ENCODE results near the gene SLC25A45.

Gene SLC25A45

DNA sequence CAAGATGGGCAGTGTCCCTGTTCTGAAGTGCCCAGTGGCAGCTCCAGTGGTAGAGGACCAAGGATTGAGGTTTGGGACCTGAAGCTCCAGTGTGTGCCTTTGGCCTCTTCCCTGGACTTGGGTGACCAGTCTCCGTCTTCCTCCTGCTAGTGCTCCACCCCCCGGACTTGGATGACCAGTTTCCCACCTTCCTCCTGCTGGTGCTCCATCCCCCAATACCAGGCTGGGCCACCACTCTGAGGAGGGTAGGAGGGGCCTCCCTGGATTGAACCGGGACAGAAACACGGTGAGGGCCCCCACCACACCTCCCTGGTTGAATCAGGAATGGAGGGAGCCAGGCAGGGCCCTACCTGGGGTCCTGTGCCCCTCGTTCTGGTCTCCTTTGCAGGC lies 29.2 kb upstream of the SLC25A45 start:
- TF ChIP-seq, protein P1, sequence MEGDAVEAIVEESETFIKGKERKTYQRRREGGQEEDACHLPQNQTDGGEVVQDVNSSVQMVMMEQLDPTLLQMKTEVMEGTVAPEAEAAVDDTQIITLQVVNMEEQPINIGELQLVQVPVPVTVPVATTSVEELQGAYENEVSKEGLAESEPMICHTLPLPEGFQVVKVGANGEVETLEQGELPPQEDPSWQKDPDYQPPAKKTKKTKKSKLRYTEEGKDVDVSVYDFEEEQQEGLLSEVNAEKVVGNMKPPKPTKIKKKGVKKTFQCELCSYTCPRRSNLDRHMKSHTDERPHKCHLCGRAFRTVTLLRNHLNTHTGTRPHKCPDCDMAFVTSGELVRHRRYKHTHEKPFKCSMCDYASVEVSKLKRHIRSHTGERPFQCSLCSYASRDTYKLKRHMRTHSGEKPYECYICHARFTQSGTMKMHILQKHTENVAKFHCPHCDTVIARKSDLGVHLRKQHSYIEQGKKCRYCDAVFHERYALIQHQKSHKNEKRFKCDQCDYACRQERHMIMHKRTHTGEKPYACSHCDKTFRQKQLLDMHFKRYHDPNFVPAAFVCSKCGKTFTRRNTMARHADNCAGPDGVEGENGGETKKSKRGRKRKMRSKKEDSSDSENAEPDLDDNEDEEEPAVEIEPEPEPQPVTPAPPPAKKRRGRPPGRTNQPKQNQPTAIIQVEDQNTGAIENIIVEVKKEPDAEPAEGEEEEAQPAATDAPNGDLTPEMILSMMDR (IDR thresholded peaks at IDR 0.05; ENCODE audit: control insufficient read depth, extremely low read depth, insufficient read depth), result no peak
- H3K4me3 ChIP-seq (ENCODE audit: low read depth, low read length), result no peak overlapping the region
- no peak for DNase-seq (ENCODE audit: low read depth)

DNA sequence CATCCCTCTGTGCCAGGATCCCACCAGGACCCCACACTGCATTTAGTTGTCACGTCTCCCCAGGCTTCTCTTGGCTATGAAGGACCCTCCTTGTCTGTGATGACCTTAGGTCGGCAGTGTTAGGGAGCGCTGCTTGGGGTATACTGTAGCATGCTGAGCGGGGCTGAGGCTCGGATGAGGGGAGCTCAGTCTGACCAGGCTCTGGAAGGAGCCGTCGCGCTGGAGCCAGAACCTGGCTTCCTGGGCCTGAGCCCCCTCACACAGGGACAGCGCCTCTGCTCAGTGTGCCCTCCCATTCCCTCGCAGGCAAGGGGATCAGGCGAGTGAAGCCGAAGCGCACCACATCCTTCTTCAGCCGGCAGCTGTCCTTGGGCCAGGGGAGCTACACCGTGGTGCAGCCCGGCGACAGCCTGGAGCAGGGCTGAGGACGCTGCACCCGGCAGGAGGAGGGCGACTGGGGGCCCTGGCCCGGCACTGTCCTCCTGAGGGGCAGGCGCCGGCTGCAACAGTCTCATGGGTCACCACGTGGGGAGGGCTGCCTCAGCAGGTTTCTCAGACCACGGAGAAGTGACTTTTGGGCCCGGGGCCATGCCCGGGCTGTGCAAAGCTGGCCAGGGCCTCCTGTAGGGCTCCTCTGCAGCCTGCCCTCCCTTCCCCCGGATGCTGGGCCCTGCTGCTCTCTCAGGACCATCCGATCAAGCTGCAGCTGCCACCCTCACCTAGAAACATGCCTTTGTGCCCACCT lies 28.7 kb upstream of the SLC25A45 start:
- DNase-seq (ENCODE audit: low read depth), result no peak
- TF ChIP-seq, protein P1 (IDR thresholded peaks at IDR 0.05; ENCODE audit: control insufficient read depth, extremely low read depth, insufficient read depth), result no peak
- no peak overlapping the region for H3K4me3 ChIP-seq (ENCODE audit: low read depth, low read length)

DNA sequence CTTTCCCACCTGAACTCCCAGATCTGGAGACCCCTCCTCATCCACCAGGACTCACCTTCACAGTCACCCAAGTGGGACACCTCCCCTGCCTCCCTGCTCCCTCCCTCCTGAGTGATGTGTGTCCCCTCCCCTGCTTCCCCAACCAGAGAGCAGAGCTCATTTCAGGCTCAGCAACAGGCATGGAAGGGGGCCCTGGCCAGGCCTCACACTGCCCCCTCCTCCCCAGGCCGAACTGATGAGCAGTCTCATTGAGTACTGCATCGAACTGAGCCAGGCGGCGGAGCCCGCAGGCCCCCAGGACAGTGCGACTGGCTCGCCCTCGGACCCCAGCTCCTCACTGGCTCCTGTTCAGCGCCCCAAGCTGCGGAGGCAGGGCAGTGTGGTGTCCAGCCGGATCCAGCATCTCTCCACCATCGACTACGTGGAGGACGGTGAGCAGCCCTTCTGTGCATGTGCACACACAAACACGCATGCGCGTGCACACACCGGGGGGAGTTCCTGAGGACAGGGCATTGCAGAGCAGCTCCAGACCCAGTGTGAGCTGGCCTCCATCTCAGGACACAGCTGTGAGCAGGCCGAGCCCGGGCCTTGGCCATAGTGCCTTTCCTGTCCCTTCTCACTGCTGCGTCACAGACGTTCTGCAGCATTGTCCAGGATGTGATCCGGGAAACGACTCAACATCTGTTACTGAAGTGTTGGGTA lies 22.3 kb upstream of the SLC25A45 start:
- TF ChIP-seq, protein P1 (IDR thresholded peaks at IDR 0.05; ENCODE audit: control insufficient read depth, extremely low read depth, insufficient read depth), result no peak
- no peak overlapping the region for H3K4me3 ChIP-seq (ENCODE audit: low read depth, low read length)
- no peak for DNase-seq (ENCODE audit: low read depth)

DNA sequence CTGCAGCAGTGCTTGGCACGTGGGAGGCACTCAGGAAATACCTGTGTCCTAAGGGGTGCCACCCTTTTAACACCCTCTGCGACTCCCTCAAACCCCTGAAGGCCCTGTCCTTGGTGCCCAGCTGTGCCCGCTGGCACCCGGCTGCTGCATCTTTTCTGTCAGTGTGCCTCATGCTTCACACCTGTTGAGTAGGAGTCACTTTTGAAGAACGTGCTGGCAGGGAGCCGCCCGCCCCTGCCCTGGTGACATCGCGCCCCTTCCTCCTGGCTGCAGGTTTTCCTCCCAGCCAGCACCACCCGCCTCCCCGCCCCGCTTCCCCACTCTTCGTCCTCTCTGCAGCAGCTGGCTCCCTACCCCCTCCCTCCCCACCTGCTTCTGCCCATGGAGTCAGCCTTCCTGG lies 21.8 kb upstream of the SLC25A45 start:
- no peak for DNase-seq (ENCODE audit: low read depth)
- TF ChIP-seq, protein P1 (IDR thresholded peaks at IDR 0.05; ENCODE audit: control insufficient read depth, extremely low read depth, insufficient read depth), result no peak
- no peak overlapping the region for H3K4me3 ChIP-seq (ENCODE audit: low read depth, low read length)

DNA sequence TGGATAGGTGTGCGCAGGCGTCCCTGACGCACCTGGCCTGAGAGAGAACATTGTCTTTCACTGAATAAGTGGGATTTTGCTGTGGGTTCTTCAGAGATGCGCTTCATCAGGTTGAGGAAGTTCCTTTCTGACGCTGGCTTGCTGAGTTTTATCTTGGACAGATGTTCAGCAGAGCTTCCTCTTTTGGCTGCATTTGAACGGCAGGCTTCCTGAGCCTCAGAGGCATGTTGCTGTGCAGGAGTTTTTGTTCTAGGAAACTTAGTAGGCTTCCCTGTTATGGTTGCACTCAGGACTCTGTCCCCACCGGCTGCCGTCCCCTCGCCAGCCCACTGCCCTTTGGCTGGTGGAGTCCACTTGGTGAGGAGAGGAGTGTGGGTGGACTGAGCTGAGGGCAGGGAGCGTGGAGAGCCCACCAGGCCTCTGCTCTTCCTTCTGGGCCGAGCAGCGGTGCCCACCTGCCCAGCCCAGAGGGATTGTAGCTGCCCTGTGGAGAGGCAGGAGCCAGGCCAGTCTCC lies 21.2 kb upstream of the SLC25A45 start:
- DNase-seq (ENCODE audit: low read depth), result no peak
- H3K4me3 ChIP-seq (ENCODE audit: low read depth, low read length), result no peak overlapping the region
- TF ChIP-seq, protein P1 (IDR thresholded peaks at IDR 0.05; ENCODE audit: control insufficient read depth, extremely low read depth, insufficient read depth), result no peak

DNA sequence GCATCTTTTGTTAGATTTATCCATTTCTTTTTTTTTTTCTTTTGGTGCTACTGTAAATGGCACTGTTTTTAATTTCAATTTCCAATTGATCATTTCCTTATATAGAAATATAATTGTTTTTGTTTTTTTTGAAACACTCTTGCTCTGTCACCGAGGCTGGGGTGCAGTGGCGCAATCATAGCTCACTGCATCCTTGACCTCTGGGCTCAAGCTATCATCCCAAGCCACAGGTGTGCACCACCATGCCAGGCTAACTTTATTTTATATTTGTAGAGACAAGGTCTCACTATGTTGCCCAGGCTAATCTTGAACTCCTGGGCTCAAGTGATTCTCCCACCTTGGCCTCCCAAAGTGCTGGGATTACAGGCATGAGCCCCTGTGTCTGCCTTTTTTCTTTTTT lies 20.3 kb upstream of the SLC25A45 start:
- TF ChIP-seq, protein P1 (IDR thresholded peaks at IDR 0.05; ENCODE audit: control insufficient read depth, extremely low read depth, insufficient read depth), result no peak

More for the DNA sequence above, 20.3 kb upstream of the SLC25A45 start:
- H3K4me3 ChIP-seq (ENCODE audit: low read depth, low read length), result no peak overlapping the region
- no peak for DNase-seq (ENCODE audit: low read depth)

Data from LNCaP clone FGC (cell line).